ENCODE measurements around the gene GID8.

GID8 gene

GRCh38 chr20:62902926-62903615, 34.9 kb upstream of the GID8 start:
- no peak overlapping the region for H3K4me3 ChIP-seq (ENCODE audit: low read depth, low read length)

GRCh38 chr20:62905536-62906117, 32.3 kb upstream of the GID8 start:
- H3K4me3 ChIP-seq (ENCODE audit: low read depth, low read length), result no peak overlapping the region

- H3K4me3 ChIP-seq (ENCODE audit: low read depth, low read length), result no peak overlapping the region
Observed at GRCh38 chr20:62906209-62906608, 31.7 kb upstream of the GID8 start.

GRCh38 chr20:62906647-62907375, 31.1 kb upstream of the GID8 start:
- no peak overlapping the region for H3K4me3 ChIP-seq (ENCODE audit: low read depth, low read length)

- no peak overlapping the region for H3K4me3 ChIP-seq (ENCODE audit: low read depth, low read length)
Observed at GRCh38 chr20:62907384-62908317, 30.3 kb upstream of the GID8 start.

GRCh38 chr20:62908971-62909791, 28.8 kb upstream of the GID8 start:
- H3K4me3 ChIP-seq (ENCODE audit: low read depth, low read length), result no peak overlapping the region

GRCh38 chr20:62910217-62910766, 27.7 kb upstream of the GID8 start:
- no peak overlapping the region for H3K4me3 ChIP-seq (ENCODE audit: low read depth, low read length)

- no peak overlapping the region for H3K4me3 ChIP-seq (ENCODE audit: low read depth, low read length)
Observed at GRCh38 chr20:62910777-62911497, 27.0 kb upstream of the GID8 start.

GRCh38 chr20:62911701-62912280, 26.2 kb upstream of the GID8 start:
- no peak overlapping the region for H3K4me3 ChIP-seq (ENCODE audit: low read depth, low read length)

GRCh38 chr20:62913043-62913630, 24.8 kb upstream of the GID8 start:
- H3K4me3 ChIP-seq (ENCODE audit: low read depth, low read length), result no peak overlapping the region

- no peak overlapping the region for H3K4me3 ChIP-seq (ENCODE audit: low read depth, low read length)
Observed at GRCh38 chr20:62914436-62914835, 23.5 kb upstream of the GID8 start.

- H3K4me3 ChIP-seq (ENCODE audit: low read depth, low read length), result no peak overlapping the region
Observed at GRCh38 chr20:62914970-62915457, 22.9 kb upstream of the GID8 start.

GRCh38 chr20:62916703-62917476, 21.1 kb upstream of the GID8 start:
- no peak overlapping the region for H3K4me3 ChIP-seq (ENCODE audit: low read depth, low read length)

- no peak overlapping the region for H3K4me3 ChIP-seq (ENCODE audit: low read depth, low read length)
Observed at GRCh38 chr20:62917720-62918119, 20.2 kb upstream of the GID8 start.

- no peak overlapping the region for H3K4me3 ChIP-seq (ENCODE audit: low read depth, low read length)
Observed at GRCh38 chr20:62918147-62918546, 19.8 kb upstream of the GID8 start.

GRCh38 chr20:62918831-62919230, 19.1 kb upstream of the GID8 start:
- H3K4me3 ChIP-seq (ENCODE audit: low read depth, low read length), result no peak overlapping the region

GRCh38 chr20:62920039-62920645, 17.8 kb upstream of the GID8 start:
- no peak overlapping the region for H3K4me3 ChIP-seq (ENCODE audit: low read depth, low read length)

All from iPS-11a (cell line).